Right atrium auricular region (tissue), 2 donors: ENCODE results near the gene GPSM1. TPM values are rescaled to one million over a fixed set of nuclear protein-coding genes. Genes with fewer than 3 reads are reported as not detected.

Source experiments
- DNase-seq: peaks from one replicate; pipeline ENCODE4 v3.0.0-alpha.2; 2019; ENCODE audit warnings: low spot score
- H3K27ac ChIP-seq, 2 donors: fragments of 200-600 bp; sonication (generic); 1 replicate in 1 of 2; 2 replicates in 1 of 2; pipeline ENCODE4 v1.5.1; 2016 to 2019
- H3K27me3 ChIP-seq, 2 donors: fragments of 200-600 bp; sonication (generic); one replicate each; pipeline versions ENCODE4 v1.5.1 to v1.6.0; 2017 to 2019
- H3K36me3 ChIP-seq: fragments of 200-600 bp; sonication (generic); one replicate; pipeline ENCODE4 v1.5.1; 2016
- H3K4me1 ChIP-seq, 2 donors: fragments of 200-600 bp; sonication (generic); one replicate each; pipeline versions ENCODE4 v1.5.1 to v1.6.0; 2017 to 2019
- H3K4me3 ChIP-seq, 2 donors: fragments of 200-600 bp; sonication (generic); 1 replicate in 1 of 2; 2 replicates in 1 of 2; pipeline ENCODE4 v1.5.1; 2017 to 2019; ENCODE audit warnings: mild to moderate bottlenecking in 1 of 2, moderate library complexity in 1 of 2
- H3K9me3 ChIP-seq, 2 donors: fragments of 200-600 bp; sonication (generic); one replicate each; pipeline ENCODE4 v1.5.1; 2019
- total RNA-seq, 2 donors: library from RNA; depleted of rRNA; stranded (reverse); fragments of >200 nt; gene quantifications; one replicate each; pipeline ENCODE4 v1.1.0, GENCODE V29; 2016
- TF ChIP-seq, protein P1 (sequence below), 2 donors: fragments of 200-600 bp; sonication (generic); IDR thresholded peaks; one replicate each; pipeline ENCODE4 v1.5.1; 2019; ENCODE audit warnings: antibody characterized with exemption in 2 of 2

GPSM1 gene
- total RNA-seq, 2 donors from 2014 or later, result 39.4 to 44.5 TPM

GRCh38 chr9:136293476-136294077 is 33.8 kb upstream of the GPSM1 start:
- no peak for DNase-seq
- no peaks in the 10 kb centered on the region for H3K27me3 ChIP-seq

DNA sequence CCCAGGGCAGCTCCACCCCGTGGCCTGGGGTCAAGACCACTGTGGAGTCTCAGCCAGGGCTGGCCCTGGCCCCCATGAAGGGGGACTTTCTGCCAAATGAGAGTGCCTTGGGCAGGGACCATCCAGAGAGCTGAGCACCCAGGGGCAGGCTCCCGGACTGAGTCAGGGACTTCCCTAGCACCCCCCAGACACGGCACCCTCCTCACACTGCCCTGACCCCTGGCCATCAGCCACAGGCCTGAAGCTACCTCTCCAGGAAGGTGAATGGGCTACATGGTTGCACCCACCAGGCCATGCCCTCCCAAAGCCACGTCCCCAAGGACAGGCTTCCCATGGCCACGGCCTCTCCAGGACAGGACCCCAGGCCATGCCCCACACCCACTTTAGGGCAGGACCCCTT is 32.9 kb upstream of the GPSM1 start:
- Histone ChIP-seq H3K9me3 (no peaks in the 10 kb centered on the region), H3K27me3 (no peaks in the 10 kb centered on the region)
- no peak for DNase-seq

More at GRCh38 chr9:136293476-136294077, 33.8 kb upstream of the GPSM1 start:
- H3K36me3 ChIP-seq, result no peaks in the 10 kb centered on the region
- no peak overlapping the region for H3K4me3 ChIP-seq
- TF ChIP-seq, protein P1, sequence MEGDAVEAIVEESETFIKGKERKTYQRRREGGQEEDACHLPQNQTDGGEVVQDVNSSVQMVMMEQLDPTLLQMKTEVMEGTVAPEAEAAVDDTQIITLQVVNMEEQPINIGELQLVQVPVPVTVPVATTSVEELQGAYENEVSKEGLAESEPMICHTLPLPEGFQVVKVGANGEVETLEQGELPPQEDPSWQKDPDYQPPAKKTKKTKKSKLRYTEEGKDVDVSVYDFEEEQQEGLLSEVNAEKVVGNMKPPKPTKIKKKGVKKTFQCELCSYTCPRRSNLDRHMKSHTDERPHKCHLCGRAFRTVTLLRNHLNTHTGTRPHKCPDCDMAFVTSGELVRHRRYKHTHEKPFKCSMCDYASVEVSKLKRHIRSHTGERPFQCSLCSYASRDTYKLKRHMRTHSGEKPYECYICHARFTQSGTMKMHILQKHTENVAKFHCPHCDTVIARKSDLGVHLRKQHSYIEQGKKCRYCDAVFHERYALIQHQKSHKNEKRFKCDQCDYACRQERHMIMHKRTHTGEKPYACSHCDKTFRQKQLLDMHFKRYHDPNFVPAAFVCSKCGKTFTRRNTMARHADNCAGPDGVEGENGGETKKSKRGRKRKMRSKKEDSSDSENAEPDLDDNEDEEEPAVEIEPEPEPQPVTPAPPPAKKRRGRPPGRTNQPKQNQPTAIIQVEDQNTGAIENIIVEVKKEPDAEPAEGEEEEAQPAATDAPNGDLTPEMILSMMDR (IDR thresholded peaks at IDR 0.05), result no peak
- H3K27ac ChIP-seq, result no peak overlapping the region
- no peaks in the 10 kb centered on the region for H3K9me3 ChIP-seq
- H3K4me1 ChIP-seq, result no peaks in the 10 kb centered on the region

DNA sequence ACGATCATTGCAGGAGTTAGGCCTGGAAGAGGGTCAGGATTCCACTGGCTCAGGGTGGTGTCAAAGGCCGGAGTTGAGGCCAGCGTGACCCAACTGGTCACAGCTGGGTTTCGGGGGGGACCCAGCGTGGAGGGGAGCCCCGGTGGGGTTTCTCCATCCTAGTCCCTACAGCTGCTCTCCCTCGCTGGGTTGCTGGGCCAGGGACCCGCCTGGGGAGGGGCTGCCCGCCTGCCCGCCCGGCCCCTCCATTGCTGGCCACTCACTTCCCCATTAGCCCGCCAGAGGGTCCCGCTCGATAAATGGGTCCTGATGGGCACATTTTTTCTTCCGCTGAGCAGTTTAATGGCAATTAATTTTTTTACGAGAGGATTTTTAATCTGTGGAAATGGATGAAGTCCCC is 32.3 kb upstream of the GPSM1 start:
- H3K27me3 ChIP-seq, result no peaks in the 10 kb centered on the region
- H3K27ac ChIP-seq, result no peak overlapping the region
- H3K9me3 ChIP-seq, result no peaks in the 10 kb centered on the region
- TF ChIP-seq, protein P1 (IDR thresholded peaks at IDR 0.05), result no peak
- no peak for DNase-seq
- no peaks in the 10 kb centered on the region for H3K36me3 ChIP-seq
- no peaks in the 10 kb centered on the region for H3K4me1 ChIP-seq
- no peak overlapping the region for H3K4me3 ChIP-seq

More for the DNA sequence above, 32.9 kb upstream of the GPSM1 start:
- H3K27ac ChIP-seq, result no peak overlapping the region
- H3K4me3 ChIP-seq, result no peak overlapping the region
- TF ChIP-seq, protein P1 (IDR thresholded peaks at IDR 0.05), result no peak
- H3K4me1 ChIP-seq, result no peaks in the 10 kb centered on the region
- no peaks in the 10 kb centered on the region for H3K36me3 ChIP-seq

- Histone ChIP-seq H3K4me3 (no peak overlapping the region), H3K27me3 (no peaks in the 10 kb centered on the region), H3K4me1 (no peaks in the 10 kb centered on the region), H3K36me3 (no peaks in the 10 kb centered on the region), H3K27ac (no peak overlapping the region), H3K9me3 (no peaks in the 10 kb centered on the region)
- TF ChIP-seq, protein P1 (IDR thresholded peaks at IDR 0.05), result no peak
- no peak for DNase-seq
Measured at GRCh38 chr9:136295542-136296433, 31.6 kb upstream of the GPSM1 start.

DNA sequence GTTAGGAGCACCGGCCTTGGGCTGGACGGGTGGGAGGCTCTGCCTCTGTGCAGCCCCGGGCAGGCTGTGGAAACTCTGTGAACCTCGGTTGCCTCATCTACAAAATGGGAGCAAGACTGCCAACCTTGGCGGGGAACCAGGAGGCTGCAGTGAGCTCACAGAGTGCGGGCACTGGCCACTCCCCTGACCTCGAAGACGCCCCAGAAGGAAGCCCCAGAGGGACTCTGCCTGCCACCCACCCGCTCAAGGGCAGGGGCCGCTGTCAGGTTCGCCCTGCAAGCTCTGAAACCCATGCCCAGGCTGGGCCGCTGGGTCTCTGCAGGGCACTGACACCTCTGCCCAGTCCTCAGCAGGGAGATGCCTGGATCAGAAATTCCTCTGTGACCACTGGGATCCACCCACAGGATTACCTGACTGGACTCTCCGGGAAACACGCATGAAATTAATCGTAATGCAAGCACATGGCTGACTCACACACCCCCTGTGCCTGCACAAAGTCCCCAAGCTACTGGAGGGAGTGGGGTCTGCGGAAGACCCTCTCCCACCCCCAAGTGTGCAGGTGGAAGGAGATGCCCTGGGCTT is 30.8 kb upstream of the GPSM1 start:
- H3K27me3 ChIP-seq, result no peaks in the 10 kb centered on the region
- H3K4me1 ChIP-seq, result no peaks in the 10 kb centered on the region
- no peak overlapping the region for H3K4me3 ChIP-seq
- TF ChIP-seq, protein P1 (IDR thresholded peaks at IDR 0.05), result no peak
- no peaks in the 10 kb centered on the region for H3K9me3 ChIP-seq
- no peak for DNase-seq
- H3K27ac ChIP-seq, result no peak overlapping the region
- H3K36me3 ChIP-seq, result no peaks in the 10 kb centered on the region
